Thoracic aorta (tissue), 2 donors: ENCODE data around the gene CDH26. TPM values are rescaled to one million over a fixed set of nuclear protein-coding genes. Genes with fewer than 3 reads are reported as not detected.

Source experiments
- ATAC-seq: fragments of 150-250 bp; one replicate; pipeline ENCODE4 v1.8.0; 2017; ENCODE audit warnings: low read depth; ENCODE audit not compliant: insufficient number of reproducible peaks, low FRiP score
- DNase-seq: peaks from one replicate; pipeline ENCODE4 v3.0.0-alpha.2; 2020; ENCODE audit warnings: low spot score
- H3K27ac ChIP-seq, 2 donors: fragments of 200-600 bp; sonication (generic); 1 replicate in 1 of 2; 2 replicates in 1 of 2; pipeline ENCODE4 v1.5.1; 2016; ENCODE audit warnings: mild to moderate bottlenecking in 2 of 2, moderate library complexity in 2 of 2
- H3K27me3 ChIP-seq: fragments of 200-600 bp; sonication (generic); replicated peaks from 2 replicates; pipeline ENCODE4 v1.6.0; 2016; ENCODE audit warnings: mild to moderate bottlenecking; ENCODE audit not compliant: insufficient read depth
- H3K36me3 ChIP-seq: fragments of 200-600 bp; sonication (generic); one replicate; pipeline ENCODE4 v1.5.1; 2016
- H3K4me1 ChIP-seq, 2 donors: fragments of 200-600 bp; sonication (generic); 1 replicate in 1 of 2; 2 replicates in 1 of 2; pipeline versions ENCODE4 v1.5.1 to v1.6.0; 2016; ENCODE audit warnings: low read depth in 2 of 2, mild to moderate bottlenecking in 1 of 2; ENCODE audit not compliant: control insufficient read depth in 1 of 2
- H3K4me3 ChIP-seq: fragments of 200-600 bp; sonication (generic); 2 replicates; pipeline ENCODE4 v1.5.1; 2016; ENCODE audit warnings: mild to moderate bottlenecking
- H3K9me3 ChIP-seq: fragments of 200-600 bp; sonication (generic); 2 replicates; pipeline ENCODE4 v1.5.1; 2016
- CTCF ChIP-seq: fragments of 200-600 bp; sonication (generic); IDR thresholded peaks from one replicate; pipeline ENCODE4 v1.5.1; 2019; ENCODE audit warnings: antibody characterized with exemption
- total RNA-seq, 2 donors: library from RNA; depleted of rRNA; stranded (reverse); fragments of >200 nt; gene quantifications; one replicate each; pipeline versions ENCODE4 v1.1.0 to v1.2.3, GENCODE V29; 2016

Gene CDH26
- total RNA-seq, 2 donors from 2014 or later, result 2.3 to 2.5 TPM

- DNase-seq, result no peak
- Histone ChIP-seq H3K27me3 (no peaks in the 10 kb centered on the region), H3K9me3 (no peaks in the 10 kb centered on the region), H3K27ac (no peak overlapping the region), H3K4me3 (no peak overlapping the region), H3K36me3 (no peaks in the 10 kb centered on the region), H3K4me1 (peaks cover 10 to 23% of the 10 kb centered on the region in 2 donors)
- no peak for TF ChIP-seq CTCF
- no peak for ATAC-seq
Measured at GRCh38 chr20:60031107-60031506, 72.9 kb downstream of the CDH26 start.

DNA sequence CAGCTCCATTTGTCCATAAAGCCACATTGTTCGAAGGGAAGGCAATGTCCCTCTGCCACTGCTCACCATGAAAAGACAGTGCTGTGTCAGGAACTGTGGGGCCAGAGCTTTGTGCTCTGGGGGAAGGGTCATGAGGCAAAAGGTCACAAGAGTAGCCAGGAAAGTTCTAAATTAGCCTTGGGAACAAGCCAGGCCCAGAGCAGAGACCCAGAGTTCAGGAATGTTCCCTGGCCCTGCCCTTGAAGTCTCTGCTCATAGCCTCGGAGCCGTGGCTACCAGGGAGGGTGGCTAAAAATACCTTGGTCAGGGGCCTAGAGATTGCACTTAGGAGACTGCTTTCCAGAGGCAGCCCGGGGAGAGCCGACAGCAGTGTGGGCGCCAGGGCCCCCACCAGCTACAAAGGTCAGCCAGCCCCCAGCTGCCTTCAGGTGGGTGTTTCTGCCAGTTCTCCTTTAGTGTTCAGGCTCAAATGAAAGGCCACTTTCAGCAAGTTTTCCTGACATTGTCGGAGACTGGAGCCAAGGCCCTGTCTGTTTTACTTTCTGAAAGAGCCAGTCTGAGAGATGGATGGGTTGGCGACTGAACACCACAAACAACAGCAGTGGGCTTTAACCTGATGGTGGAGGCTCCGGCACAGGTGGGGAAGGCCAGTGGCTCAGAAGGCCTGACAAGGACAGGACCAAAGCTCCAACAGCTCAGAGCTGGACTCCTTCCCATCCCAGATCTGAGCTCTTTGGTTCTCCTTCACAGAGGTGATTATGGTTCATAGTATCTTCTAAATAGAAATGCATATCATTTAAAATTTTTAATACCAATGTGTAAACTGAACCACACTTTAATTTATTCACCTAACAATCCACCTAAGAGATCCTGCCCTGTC is 76.2 kb downstream of the CDH26 start:
- Histone ChIP-seq H3K27me3 (no peaks in the 10 kb centered on the region), H3K4me1 (peaks cover 10 to 23% of the 10 kb centered on the region in 2 donors), H3K27ac (peak overlapping the region; percentile 62 to 66), H3K9me3 (no peaks in the 10 kb centered on the region), H3K4me3 (no peak overlapping the region), H3K36me3 (no peaks in the 10 kb centered on the region)
- ATAC-seq (no peak), DNase-seq (no peak)
- no peak for TF ChIP-seq CTCF

- Histone ChIP-seq H3K27me3 (no peaks in the 10 kb centered on the region), H3K36me3 (no peaks in the 10 kb centered on the region), H3K4me1 (peaks cover 10 to 23% of the 10 kb centered on the region in 2 donors), H3K27ac (peak overlapping the region in 1 of 2 donors; percentile 62), H3K4me3 (no peak overlapping the region), H3K9me3 (no peaks in the 10 kb centered on the region)
- DNase-seq (no peak), ATAC-seq (no peak)
- no peak for TF ChIP-seq CTCF
Measured at GRCh38 chr20:60035486-60035885, 77.3 kb downstream of the CDH26 start.

- no peak for DNase-seq
- H3K9me3 ChIP-seq, result no peaks in the 10 kb centered on the region
- no peak overlapping the region for H3K27ac ChIP-seq
- no peak for TF ChIP-seq CTCF
- H3K4me3 ChIP-seq, result no peak overlapping the region
- H3K4me1 ChIP-seq, result peaks cover 10 to 23% of the 10 kb centered on the region in 2 donors
- ATAC-seq, result no peak
- H3K36me3 ChIP-seq, result no peaks in the 10 kb centered on the region
- H3K27me3 ChIP-seq, result no peaks in the 10 kb centered on the region
Measured at GRCh38 chr20:60036346-60036745, 78.1 kb downstream of the CDH26 start.

GRCh38 chr20:60036746-60037499 is 78.7 kb downstream of the CDH26 start:
- DNase-seq, result no peak
- H3K27ac ChIP-seq, result no peak overlapping the region
- no peak for ATAC-seq
- no peak for TF ChIP-seq CTCF
- H3K4me1 ChIP-seq, result peaks cover 10 to 23% of the 10 kb centered on the region in 2 donors
- H3K36me3 ChIP-seq, result no peaks in the 10 kb centered on the region
- no peak overlapping the region for H3K4me3 ChIP-seq
- H3K27me3 ChIP-seq, result no peaks in the 10 kb centered on the region
- no peaks in the 10 kb centered on the region for H3K9me3 ChIP-seq
